Body of pancreas (tissue), 4 donors: Measurements from ENCODE around the gene SH3TC1.

Source experiments
- CTCF ChIP-seq, 7 experiments: fragments of 450-650 bp in 4 of 7; fragments of 200-600 bp in 3 of 7; sonication (generic) in 3 of 7; IDR thresholded peaks; one replicate each; pipeline ENCODE4 v1.5.1; 2016 to 2019; ENCODE audit warnings: antibody characterized with exemption in 7 of 7
- POLR2A ChIP-seq, 3 donors: fragments of 450-650 bp; IDR thresholded peaks; one replicate each; pipeline ENCODE4 v1.6.1; 2016; ENCODE audit warnings: antibody characterized with exemption in 3 of 3, mild to moderate bottlenecking in 2 of 3

GRCh38 chr4:8179771-8180170, 19.3 kb upstream of the SH3TC1 start:
- TF ChIP-seq CTCF (IDR thresholded peaks at IDR 0.05) (no peak), POLR2A (IDR thresholded peaks at IDR 0.05) (no peak)
